GM23338 (cell line): ENCODE measurements around the gene VDR. TPM values are rescaled to one million over a fixed set of nuclear protein-coding genes. Genes with fewer than 3 reads are reported as not detected.

Experiments used
- POLR2AphosphoS5 ChIP-seq: IDR thresholded peaks from 2 replicates; pipeline ENCODE4 v1.6.1; 2016; ENCODE audit warnings: antibody characterized with exemption, low read depth
- STAT1 ChIP-seq: IDR thresholded peaks from one replicate; pipeline ENCODE4 v1.6.1; 2016; ENCODE audit warnings: antibody characterized with exemption; ENCODE audit not compliant: unreplicated experiment
- ZNF331 ChIP-seq: fragments of 250-450 bp; sonication (Bioruptor Pico); IDR thresholded peaks from 2 replicates; pipeline ENCODE4 v1.5.0; 2020; ENCODE audit warnings: low read depth, mild to moderate bottlenecking, moderate library complexity
- polyA plus RNA-seq: library from polyadenylated mRNA; unstranded; fragments of >200 nt; fragmentation: Nextera tagmentation; extraction: Ambion mirVana; gene quantifications from 2 replicates; pipeline ENCODE4 v1.2.1, GENCODE V29; 2016
- total RNA-seq: library from RNA; depleted of rRNA; stranded (reverse); fragments of >200 nt; shearing (Covaris generic); gene quantifications from 2 replicates; pipeline ENCODE4 v1.2.3, GENCODE V29; 2014
- TF ChIP-seq, protein P1 (sequence below): IDR thresholded peaks from one replicate; pipeline ENCODE4 v1.6.1; 2018; ENCODE audit warnings: antibody characterized with exemption; ENCODE audit not compliant: unreplicated experiment
- TF ChIP-seq, protein P2 (sequence below): fragments of 250-450 bp; sonication (Bioruptor Pico); IDR thresholded peaks from 2 replicates; pipeline ENCODE4 v1.5.0; 2020; ENCODE audit warnings: mild to moderate bottlenecking, moderate library complexity

Gene VDR
- total and polyA plus RNA-seq, 2 experiments from 2014 or later: 0.37 to 1.4 TPM

DNA sequence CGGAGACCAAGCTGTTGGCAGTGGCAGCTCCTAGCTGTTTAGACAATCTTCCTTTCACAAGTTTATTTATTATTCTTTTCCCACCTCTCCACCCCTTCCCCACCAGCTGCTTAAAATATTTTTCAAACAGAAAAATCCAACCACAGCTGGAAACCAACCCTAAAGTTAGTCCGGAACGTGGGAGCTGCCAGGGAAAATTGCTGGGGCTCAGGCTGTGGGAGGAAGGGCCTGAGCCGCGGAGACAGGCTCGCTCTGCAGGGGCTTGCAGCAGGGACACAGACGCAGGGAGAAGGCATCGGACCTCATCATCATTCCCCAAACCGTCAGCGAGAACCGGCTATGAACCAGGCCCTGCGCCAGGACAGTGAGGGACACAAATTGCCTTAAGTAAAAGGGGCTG is 42.5 kb upstream of the VDR start (continued):
- TF ChIP-seq, protein P1, sequence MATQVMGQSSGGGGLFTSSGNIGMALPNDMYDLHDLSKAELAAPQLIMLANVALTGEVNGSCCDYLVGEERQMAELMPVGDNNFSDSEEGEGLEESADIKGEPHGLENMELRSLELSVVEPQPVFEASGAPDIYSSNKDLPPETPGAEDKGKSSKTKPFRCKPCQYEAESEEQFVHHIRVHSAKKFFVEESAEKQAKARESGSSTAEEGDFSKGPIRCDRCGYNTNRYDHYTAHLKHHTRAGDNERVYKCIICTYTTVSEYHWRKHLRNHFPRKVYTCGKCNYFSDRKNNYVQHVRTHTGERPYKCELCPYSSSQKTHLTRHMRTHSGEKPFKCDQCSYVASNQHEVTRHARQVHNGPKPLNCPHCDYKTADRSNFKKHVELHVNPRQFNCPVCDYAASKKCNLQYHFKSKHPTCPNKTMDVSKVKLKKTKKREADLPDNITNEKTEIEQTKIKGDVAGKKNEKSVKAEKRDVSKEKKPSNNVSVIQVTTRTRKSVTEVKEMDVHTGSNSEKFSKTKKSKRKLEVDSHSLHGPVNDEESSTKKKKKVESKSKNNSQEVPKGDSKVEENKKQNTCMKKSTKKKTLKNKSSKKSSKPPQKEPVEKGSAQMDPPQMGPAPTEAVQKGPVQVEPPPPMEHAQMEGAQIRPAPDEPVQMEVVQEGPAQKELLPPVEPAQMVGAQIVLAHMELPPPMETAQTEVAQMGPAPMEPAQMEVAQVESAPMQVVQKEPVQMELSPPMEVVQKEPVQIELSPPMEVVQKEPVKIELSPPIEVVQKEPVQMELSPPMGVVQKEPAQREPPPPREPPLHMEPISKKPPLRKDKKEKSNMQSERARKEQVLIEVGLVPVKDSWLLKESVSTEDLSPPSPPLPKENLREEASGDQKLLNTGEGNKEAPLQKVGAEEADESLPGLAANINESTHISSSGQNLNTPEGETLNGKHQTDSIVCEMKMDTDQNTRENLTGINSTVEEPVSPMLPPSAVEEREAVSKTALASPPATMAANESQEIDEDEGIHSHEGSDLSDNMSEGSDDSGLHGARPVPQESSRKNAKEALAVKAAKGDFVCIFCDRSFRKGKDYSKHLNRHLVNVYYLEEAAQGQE: no peak
- TF ChIP-seq STAT1: no peak
- no peak for TF ChIP-seq ZNF331 (CRISPR knock-in tag)
- TF ChIP-seq POLR2AphosphoS5: no peak
- TF ChIP-seq, protein P2, sequence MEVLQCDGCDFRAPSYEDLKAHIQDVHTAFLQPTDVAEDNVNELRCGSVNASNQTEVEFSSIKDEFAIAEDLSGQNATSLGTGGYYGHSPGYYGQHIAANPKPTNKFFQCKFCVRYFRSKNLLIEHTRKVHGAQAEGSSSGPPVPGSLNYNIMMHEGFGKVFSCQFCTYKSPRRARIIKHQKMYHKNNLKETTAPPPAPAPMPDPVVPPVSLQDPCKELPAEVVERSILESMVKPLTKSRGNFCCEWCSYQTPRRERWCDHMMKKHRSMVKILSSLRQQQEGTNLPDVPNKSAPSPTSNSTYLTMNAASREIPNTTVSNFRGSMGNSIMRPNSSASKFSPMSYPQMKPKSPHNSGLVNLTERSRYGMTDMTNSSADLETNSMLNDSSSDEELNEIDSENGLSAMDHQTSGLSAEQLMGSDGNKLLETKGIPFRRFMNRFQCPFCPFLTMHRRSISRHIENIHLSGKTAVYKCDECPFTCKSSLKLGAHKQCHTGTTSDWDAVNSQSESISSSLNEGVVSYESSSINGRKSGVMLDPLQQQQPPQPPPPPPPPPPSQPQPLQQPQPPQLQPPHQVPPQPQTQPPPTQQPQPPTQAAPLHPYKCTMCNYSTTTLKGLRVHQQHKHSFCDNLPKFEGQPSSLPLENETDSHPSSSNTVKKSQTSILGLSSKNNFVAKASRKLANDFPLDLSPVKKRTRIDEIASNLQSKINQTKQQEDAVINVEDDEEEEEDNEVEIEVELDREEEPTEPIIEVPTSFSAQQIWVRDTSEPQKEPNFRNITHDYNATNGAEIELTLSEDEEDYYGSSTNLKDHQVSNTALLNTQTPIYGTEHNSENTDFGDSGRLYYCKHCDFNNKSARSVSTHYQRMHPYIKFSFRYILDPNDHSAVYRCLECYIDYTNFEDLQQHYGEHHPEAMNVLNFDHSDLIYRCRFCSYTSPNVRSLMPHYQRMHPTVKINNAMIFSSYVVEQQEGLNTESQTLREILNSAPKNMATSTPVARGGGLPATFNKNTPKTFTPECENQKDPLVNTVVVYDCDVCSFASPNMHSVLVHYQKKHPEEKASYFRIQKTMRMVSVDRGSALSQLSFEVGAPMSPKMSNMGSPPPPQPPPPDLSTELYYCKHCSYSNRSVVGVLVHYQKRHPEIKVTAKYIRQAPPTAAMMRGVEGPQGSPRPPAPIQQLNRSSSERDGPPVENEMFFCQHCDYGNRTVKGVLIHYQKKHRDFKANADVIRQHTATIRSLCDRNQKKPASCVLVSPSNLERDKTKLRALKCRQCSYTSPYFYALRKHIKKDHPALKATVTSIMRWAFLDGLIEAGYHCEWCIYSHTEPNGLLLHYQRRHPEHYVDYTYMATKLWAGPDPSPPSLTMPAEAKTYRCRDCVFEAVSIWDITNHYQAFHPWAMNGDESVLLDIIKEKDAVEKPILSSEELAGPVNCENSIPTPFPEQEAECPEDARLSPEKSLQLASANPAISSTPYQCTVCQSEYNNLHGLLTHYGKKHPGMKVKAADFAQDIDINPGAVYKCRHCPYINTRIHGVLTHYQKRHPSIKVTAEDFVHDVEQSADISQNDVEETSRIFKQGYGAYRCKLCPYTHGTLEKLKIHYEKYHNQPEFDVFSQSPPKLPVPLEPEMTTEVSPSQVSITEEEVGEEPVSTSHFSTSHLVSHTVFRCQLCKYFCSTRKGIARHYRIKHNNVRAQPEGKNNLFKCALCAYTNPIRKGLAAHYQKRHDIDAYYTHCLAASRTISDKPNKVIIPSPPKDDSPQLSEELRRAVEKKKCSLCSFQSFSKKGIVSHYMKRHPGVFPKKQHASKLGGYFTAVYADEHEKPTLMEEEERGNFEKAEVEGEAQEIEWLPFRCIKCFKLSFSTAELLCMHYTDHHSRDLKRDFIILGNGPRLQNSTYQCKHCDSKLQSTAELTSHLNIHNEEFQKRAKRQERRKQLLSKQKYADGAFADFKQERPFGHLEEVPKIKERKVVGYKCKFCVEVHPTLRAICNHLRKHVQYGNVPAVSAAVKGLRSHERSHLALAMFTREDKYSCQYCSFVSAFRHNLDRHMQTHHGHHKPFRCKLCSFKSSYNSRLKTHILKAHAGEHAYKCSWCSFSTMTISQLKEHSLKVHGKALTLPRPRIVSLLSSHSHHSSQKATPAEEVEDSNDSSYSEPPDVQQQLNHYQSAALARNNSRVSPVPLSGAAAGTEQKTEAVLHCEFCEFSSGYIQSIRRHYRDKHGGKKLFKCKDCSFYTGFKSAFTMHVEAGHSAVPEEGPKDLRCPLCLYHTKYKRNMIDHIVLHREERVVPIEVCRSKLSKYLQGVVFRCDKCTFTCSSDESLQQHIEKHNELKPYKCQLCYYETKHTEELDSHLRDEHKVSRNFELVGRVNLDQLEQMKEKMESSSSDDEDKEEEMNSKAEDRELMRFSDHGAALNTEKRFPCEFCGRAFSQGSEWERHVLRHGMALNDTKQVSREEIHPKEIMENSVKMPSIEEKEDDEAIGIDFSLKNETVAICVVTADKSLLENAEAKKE (CRISPR knock-in tag): no peak
